Hepatic stellate cell (primary cell): ENCODE data around the gene NR5A2.

Experiments
- DNase-seq: peaks from one replicate; pipeline ENCODE4 v3.0.0; 2011; ENCODE audit warnings: low spot score

NR5A2 gene

DNA sequence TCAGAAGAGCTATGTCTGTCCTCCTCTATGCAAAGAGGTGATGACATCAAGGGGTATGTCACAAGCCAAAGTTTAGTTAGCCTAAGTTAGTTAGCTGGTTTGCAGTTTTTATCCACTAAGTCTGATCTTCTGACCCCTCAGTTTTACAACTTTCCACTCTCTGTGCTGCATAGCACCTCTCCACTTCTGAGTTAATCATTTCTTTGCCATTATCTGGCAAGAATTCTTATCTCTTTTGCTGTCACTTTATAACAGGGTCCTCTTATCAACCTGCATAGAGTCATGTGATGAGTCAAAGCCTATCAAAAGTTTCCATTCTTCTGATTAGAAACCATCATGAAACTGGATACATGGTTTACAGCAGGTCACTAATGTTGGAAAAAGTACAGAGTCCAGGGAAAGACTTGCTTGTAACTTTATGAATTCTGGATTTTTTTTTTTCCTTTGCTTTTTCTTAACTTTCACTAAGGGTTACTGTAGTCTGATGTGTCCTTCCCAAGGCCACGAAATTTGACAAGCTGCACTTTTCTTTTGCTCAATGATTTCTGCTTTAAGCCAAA lies at the start of gene NR5A2:
Gene NR5A2, plus strand, starts transcription at position 447 of the 560 bp plus-strand sequence. CDS start 138 bp downstream, outside the sequence.
- no peak for DNase-seq

- no peak for DNase-seq
These were observed 49.0 kb upstream of the NR5A2 start for GRCh38 chr1:199978408-199978940.

DNA sequence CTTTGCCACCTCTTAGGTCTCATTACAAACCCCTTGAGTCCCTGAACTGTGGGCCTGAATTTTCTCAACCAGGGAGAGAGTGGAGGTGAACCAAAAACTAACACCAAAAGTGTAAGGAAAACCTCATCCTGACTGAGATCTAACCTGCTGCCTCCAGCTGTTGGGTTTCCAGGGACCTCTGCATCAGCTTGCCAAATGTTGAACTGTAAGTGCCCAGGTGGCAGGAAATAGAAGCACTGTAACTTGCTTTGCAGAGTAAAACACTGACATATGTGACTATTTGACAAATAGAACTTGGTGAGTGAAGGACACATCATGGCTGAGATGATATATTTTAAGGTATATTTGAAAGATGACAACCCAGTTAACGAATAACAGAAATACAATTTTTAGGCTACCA lies 48.4 kb upstream of the NR5A2 start:
- DNase-seq = no peak

DNA sequence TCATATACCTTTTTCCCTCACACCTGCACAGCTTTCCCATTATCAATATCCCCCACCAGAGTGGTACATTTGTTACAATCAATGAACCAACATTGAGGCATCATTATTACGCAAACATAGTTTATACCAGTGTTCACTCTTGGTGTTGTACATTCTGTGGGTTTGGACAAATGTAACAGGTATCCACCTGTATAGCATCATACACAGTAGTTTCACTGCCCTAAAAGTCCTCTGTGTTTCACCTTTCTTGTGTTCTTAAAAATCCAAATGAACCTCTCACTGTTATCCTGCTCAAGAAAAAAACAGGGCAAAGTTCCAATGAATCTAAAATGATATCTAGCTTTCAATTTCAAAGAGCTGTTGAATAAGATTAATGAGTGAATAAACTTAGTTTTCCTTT lies 45.9 kb upstream of the NR5A2 start:
- no peak for DNase-seq

GRCh38 chr1:199982606-199983005 lies 44.9 kb upstream of the NR5A2 start:
- no peak for DNase-seq

GRCh38 chr1:199983531-199983930 lies 44.0 kb upstream of the NR5A2 start:
- DNase-seq = no peak

DNA sequence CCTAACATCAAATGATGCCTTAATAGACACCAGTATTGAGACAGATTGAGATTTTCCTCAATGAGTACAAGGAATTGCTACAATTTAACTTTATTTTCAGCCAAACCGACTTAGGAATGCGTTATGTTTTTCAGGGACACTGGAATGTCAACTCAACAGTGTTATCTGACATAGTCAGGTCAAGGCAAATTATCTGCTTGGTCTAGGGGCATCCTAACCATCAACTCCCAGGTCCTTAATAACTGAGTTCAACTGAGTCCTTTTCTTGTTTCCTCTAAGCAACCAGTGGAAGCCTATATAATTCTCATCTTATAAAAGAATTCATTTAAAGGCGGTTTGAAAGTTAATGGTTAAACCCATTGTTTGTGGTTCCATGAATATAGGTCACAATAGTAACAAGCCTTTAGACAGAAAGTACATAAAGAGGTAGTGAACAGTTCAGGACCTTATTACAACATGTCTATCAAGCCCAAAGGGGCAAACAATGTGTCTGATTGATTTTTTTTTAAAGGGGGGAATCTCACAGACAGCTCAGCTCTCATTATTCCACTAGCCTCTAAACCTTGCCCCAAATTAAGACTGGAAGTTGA lies 32.3 kb upstream of the NR5A2 start:
- DNase-seq = no peak

DNA sequence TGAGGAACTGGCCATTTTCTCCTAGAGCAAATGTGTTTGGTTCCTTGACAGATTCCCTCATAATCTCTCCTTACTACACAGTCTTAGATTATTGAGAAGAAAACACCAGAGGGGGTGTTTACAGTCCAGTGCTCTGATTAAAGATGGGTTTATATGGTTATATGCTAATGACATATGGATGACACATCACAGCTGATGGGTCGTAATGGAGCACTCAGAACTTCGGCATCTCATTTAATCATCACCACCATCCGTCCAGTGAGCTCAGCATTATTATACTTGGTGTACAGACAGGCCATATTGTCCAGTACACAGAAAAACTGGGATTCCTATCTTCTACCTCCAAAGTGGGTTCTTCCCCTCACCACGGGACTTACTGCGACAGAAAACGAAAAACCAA lies 22.3 kb upstream of the NR5A2 start:
- no peak for DNase-seq

DNA sequence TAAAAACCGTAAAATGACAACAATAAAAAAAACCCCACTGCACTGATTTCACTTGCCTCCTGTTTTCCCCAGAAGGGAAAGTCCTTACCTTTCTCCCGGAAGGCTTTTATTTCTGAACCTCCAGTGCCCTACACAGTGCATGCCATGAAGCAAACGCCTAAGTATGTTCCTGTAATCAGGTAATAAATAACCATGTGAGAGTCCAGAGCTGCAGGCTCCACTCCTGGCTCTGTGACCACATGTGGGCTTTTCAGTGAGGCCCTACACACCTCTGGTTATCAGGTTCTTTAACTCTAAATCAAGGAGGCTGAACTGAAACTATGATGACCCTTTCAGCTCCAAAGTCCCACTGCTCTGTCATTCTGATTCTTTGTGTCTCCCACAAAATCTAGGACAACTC lies 20.8 kb upstream of the NR5A2 start:
- no peak for DNase-seq

- no peak for DNase-seq
These were observed 11.7 kb upstream of the NR5A2 start for GRCh38 chr1:200015811-200016210.

GRCh38 chr1:200021577-200022238 lies 5.8 kb upstream of the NR5A2 start:
- DNase-seq = no peak

GRCh38 chr1:200022239-200022804 lies 5.2 kb upstream of the NR5A2 start:
- DNase-seq = no peak

DNA sequence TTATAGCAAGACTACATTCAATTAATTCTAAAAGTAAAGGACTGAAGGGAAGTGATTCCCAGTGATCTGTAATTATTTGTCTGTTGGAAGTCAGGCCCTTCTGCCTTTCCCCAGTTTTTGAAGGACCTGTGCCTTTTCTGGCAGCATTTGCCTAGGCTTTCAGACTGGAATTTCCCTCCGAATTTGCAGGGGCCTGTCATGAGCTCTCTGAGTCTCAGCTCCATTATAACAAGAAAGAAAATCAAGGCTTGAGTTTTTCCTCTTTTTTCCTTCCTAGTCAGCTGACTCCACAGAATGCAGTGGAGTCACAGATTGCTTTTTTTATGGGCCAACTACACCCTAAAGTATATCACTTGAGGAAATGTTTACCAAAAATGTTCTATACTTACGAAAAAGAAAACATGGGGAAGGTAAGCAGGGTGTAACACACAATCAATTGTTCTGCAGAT lies 1.1 kb downstream of the NR5A2 start:
- no peak for DNase-seq

DNA sequence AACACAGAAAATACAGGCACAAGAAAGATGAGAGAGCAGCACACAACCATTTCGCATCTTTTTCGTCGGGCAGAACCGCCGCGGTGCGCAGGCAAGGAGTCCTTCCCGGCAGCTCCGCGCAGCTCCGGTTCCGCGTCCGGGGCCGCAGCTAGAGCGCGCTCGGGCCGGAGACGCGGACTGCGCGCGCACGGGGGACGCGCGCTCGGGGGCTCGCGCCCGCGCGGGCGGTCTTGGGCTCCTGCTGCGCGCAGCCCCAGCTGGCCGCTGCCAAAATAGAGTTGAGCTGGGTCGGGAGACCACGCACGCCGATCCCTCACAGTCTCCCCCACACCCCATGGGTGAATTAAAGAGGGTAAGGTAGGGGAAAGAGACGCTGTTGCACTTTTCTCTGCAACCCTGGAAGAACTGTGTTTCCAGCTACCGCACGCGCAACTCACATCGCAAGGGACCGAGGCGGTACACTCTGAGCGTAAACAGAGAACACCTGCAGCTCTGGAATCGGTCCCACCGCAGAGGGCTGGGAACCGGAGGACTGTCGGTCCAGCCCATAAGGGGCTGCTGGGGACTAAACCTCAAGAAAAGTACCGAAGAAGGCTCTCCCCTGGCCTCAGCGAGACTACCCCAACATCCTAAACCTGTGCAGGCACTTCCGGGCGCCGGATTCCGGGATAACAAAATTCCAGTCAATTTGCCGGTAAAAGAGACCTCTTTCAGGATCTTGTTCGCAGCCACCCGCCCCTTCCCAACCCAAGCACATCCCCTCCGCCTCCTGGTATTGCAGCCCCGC lies 1.7 kb downstream of the NR5A2 start:
- DNase-seq = no peak

DNA sequence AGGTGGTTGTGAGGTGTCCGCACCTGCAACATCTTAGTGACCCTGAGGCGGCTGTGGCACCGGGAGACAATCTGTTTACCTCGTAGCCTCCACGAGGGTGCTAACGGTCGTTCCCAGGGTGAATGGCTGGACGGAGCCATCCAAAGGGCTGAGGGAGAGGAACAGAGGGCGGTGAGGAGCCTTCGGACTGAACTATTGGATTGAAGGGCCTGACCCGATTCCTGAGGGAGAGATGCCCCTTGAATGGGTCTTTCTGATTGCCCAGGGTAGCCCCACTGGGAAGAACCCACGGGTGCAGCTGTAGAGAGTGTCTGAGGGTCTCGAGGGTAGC lies 2.3 kb downstream of the NR5A2 start:
- DNase-seq = no peak

GRCh38 chr1:200030791-200031190 lies 3.3 kb downstream of the NR5A2 start:
- DNase-seq = no peak

DNA sequence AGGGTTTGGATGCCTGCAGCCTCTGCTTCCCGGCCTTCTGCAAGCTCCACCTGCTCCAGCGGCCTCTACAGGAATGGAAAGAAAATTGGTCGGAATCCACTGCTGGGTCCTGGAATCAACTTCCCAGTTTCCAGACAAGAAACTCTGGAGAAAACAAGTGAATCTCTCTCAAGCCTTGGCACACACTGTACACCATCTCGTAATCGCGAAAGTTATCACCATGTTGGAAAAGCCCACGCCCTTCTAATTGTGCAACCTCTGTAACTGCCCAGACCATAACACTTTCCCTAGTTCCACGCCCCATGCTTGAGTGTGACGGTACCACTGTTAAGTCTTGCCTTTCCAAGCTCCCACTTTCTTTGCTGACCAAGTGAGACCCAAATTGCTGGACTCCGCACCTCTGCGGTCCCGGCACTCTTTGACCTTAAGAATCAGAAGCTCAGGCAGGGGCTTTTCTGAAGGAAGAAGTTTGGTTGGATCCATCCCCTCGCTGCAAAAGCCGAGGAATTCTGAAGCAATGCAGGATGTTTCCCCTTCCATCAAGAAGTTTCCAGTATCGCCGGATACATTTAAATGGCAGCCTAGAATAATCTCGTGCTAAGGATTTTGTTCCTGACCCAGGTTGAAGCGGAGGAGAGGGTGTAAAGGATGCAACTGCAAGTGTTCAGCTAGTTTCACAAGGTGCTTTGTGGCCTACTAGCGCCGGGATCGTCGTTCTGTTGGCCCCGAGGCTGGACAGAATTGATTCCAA lies 6.2 kb downstream of the NR5A2 start:
- no peak for DNase-seq

DNA sequence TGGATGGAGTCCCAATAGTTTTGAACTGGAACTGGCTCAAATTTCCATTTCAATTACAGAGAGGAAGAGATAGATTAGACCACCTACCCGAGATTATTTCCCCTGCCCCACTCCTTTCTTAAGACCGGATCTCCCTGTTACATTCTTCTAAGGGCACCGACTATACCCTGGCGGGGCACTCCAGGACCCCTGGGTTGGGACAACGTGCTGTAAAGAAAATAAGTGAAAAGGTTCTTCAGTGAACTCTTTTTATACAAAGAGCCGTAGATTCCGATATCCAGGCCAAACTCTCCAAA lies 6.7 kb downstream of the NR5A2 start:
- no peak for DNase-seq

GRCh38 chr1:200034761-200035396 lies 7.4 kb downstream of the NR5A2 start:
- DNase-seq = no peak

- DNase-seq = no peak
These were observed 8.0 kb downstream of the NR5A2 start for GRCh38 chr1:200035397-200035955.

DNA sequence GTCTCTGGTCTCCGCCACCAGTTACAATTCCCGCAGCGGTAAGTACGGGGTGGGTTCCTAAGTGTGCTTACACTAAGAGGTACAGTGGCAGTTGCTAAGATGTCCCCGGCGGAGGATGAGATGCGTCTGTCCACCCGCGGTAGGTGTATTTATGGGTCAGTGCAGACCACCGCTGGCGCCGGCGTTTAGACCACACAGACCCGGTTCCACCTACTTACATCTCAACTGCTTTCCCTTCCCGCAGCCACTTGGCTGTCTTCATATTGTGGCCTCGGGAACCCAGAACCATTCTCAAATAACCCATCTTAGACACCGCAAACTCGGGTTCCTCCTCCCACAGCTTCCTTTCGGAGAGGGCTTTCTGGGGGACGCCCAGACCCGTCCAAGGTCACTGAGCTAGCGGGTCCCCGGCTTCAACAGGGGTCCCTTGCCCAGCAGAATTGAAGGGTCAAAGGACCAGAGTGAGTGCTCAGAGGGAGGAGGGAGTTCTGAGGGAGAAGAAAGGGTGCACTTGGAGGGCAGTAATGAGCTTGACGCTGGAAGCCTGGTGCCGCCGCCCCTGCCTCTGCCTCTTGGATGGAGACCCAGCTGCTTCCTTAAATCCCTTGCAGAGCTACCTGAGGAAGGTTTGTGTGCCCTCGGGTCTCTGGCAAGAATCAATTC lies 8.6 kb downstream of the NR5A2 start:
- no peak for DNase-seq
